Stomach smooth muscle (tissue), 2 donors: ENCODE results near the gene NEAT1.
A peak's percentile ranks its signal among the peaks of the same experiment; 100 is the strongest.
"Not testable (repeated sequence)": the region's sequence is repeated elsewhere in the genome, so short reads cannot be mapped to it uniquely, and the experiment has no call there.

Experiments used
- H3K27ac ChIP-seq: one replicate; pipeline ENCODE4 v1.7.0; 2013; ENCODE audit warnings: mild to moderate bottlenecking, low read length, inconsistent platforms
- H3K27me3 ChIP-seq, 2 donors: one replicate each; pipeline ENCODE4 v1.7.0; 2013; ENCODE audit warnings: low read length in 2 of 2; ENCODE audit not compliant: insufficient read depth in 2 of 2, control insufficient read depth in 1 of 2
- H3K36me3 ChIP-seq, 2 donors: one replicate each; pipeline ENCODE4 v1.7.0; 2013; ENCODE audit warnings: low read length in 2 of 2; ENCODE audit not compliant: control insufficient read depth in 2 of 2, insufficient read depth in 2 of 2
- H3K4me1 ChIP-seq: one replicate; pipeline ENCODE4 v1.7.0; 2013; ENCODE audit warnings: low read length; ENCODE audit not compliant: control insufficient read depth, insufficient read depth
- H3K4me3 ChIP-seq, 2 donors: one replicate each; pipeline ENCODE4 v1.7.0; 2013; ENCODE audit warnings: low read length in 2 of 2
- H3K9ac ChIP-seq, 2 donors: one replicate each; pipeline ENCODE4 v1.7.0; 2013; ENCODE audit warnings: low read length in 2 of 2, mild to moderate bottlenecking in 1 of 2
- H3K9me3 ChIP-seq, 2 donors: one replicate each; pipeline ENCODE4 v1.7.0; 2013; ENCODE audit warnings: low read length in 2 of 2; ENCODE audit not compliant: control insufficient read depth in 2 of 2
- donor health status: healthy.
- donor health status: Pancreatic carcinoma.

NEAT1 gene

GRCh38 chr11:65465471-65465870 lies 42.9 kb downstream of the NEAT1 start:
- not testable (repeated sequence) for H3K4me3 ChIP-seq, H3K36me3 ChIP-seq, H3K9me3 ChIP-seq, H3K9ac ChIP-seq, H3K27ac ChIP-seq, H3K4me1 ChIP-seq, H3K27me3 ChIP-seq

- not testable (repeated sequence) for H3K36me3 ChIP-seq, H3K9me3 ChIP-seq, H3K27me3 ChIP-seq, H3K27ac ChIP-seq, H3K4me3 ChIP-seq, H3K9ac ChIP-seq
- peaks cover 13% of the 10 kb centered on the region for H3K4me1 ChIP-seq
These were observed 44.7 kb downstream of the NEAT1 start for GRCh38 chr11:65467306-65467705.

GRCh38 chr11:65468874-65469333 lies 46.3 kb downstream of the NEAT1 start:
- H3K36me3 ChIP-seq: no peaks in the 10 kb centered on the region
- no peak overlapping the region for H3K9ac ChIP-seq
- peaks cover 14% of the 10 kb centered on the region for H3K4me1 ChIP-seq
- H3K9me3 ChIP-seq: no peaks in the 10 kb centered on the region
- no peaks in the 10 kb centered on the region for H3K27me3 ChIP-seq
- H3K27ac ChIP-seq: no peak overlapping the region
- no peak overlapping the region for H3K4me3 ChIP-seq

GRCh38 chr11:65470433-65471049 lies 47.9 kb downstream of the NEAT1 start:
- H3K27me3 ChIP-seq: no peaks in the 10 kb centered on the region
- peaks cover 14% of the 10 kb centered on the region for H3K4me1 ChIP-seq
- peak overlapping the region in 1 of 2 donors; percentile 93 for H3K9ac ChIP-seq
- no peak overlapping the region for H3K4me3 ChIP-seq
- no peaks in the 10 kb centered on the region for H3K9me3 ChIP-seq
- H3K36me3 ChIP-seq: no peaks in the 10 kb centered on the region
- H3K27ac ChIP-seq: peak overlapping the region; percentile 99

- Histone ChIP-seq H3K4me1 (peaks cover 19% of the 10 kb centered on the region), H3K9me3 (no peaks in the 10 kb centered on the region), H3K36me3 (no peaks in the 10 kb centered on the region), H3K4me3 (peak overlapping the region; percentile 69), H3K27me3 (no peaks in the 10 kb centered on the region), H3K9ac (peak overlapping the region; percentile 90 to 93), H3K27ac (peak overlapping the region; percentile 99)
These were observed 48.9 kb downstream of the NEAT1 start for GRCh38 chr11:65471447-65471891.

GRCh38 chr11:65472588-65473277 lies 50.1 kb downstream of the NEAT1 start:
- not testable (repeated sequence) for H3K36me3 ChIP-seq, H3K9me3 ChIP-seq, H3K27me3 ChIP-seq
- Histone ChIP-seq H3K9ac (peak overlapping the region in 1 of 2 donors; percentile 93), H3K4me1 (peaks cover 27% of the 10 kb centered on the region), H3K4me3 (peak overlapping the region in 1 of 2 donors; percentile 69), H3K27ac (peak overlapping the region; percentile 99)

- Histone ChIP-seq H3K4me1 (peaks cover 31% of the 10 kb centered on the region), H3K27ac (peak overlapping the region; percentile 99), H3K9me3 (no peaks in the 10 kb centered on the region), H3K9ac (no peak overlapping the region), H3K27me3 (no peaks in the 10 kb centered on the region), H3K4me3 (no peak overlapping the region), H3K36me3 (no peaks in the 10 kb centered on the region)
These were observed 50.8 kb downstream of the NEAT1 start for GRCh38 chr11:65473278-65473860.

- no peak overlapping the region for H3K4me3 ChIP-seq
- no peaks in the 10 kb centered on the region for H3K27me3 ChIP-seq
- H3K4me1 ChIP-seq: peaks cover 46% of the 10 kb centered on the region
- no peaks in the 10 kb centered on the region for H3K36me3 ChIP-seq
- no peak overlapping the region for H3K9ac ChIP-seq
- no peaks in the 10 kb centered on the region for H3K9me3 ChIP-seq
- H3K27ac ChIP-seq: no peak overlapping the region
These were observed 52.3 kb downstream of the NEAT1 start for GRCh38 chr11:65474864-65475263.

- peaks cover 52% of the 10 kb centered on the region for H3K4me1 ChIP-seq
- no peaks in the 10 kb centered on the region for H3K27me3 ChIP-seq
- H3K36me3 ChIP-seq: no peaks in the 10 kb centered on the region
- peak overlapping the region; percentile 100 for H3K27ac ChIP-seq
- no peaks in the 10 kb centered on the region for H3K9me3 ChIP-seq
- peak overlapping the region; percentile 95 to 98 for H3K9ac ChIP-seq
- H3K4me3 ChIP-seq: peak overlapping the region; percentile 60 to 89
These were observed 54.1 kb downstream of the NEAT1 start for GRCh38 chr11:65476632-65477148.

GRCh38 chr11:65477149-65477965 lies 54.8 kb downstream of the NEAT1 start:
- Histone ChIP-seq H3K36me3 (no peaks in the 10 kb centered on the region), H3K27ac (peak overlapping the region; percentile 100), H3K9me3 (no peaks in the 10 kb centered on the region), H3K27me3 (no peaks in the 10 kb centered on the region), H3K4me3 (peak overlapping the region; percentile 74 to 89), H3K9ac (peak overlapping the region; percentile 95 to 98), H3K4me1 (peaks cover 46% of the 10 kb centered on the region)
